Sigmoid colon (tissue), 7 donors: Measurements from ENCODE around the gene AP1M2. TPM values are rescaled to one million over a fixed set of nuclear protein-coding genes. Genes with fewer than 3 reads are reported as not detected.
A peak's percentile ranks its signal among the peaks of the same experiment; 100 is the strongest.
"Not testable (repeated sequence)": the region's sequence is repeated elsewhere in the genome, so short reads cannot be mapped to it uniquely, and the experiment has no call there.

ENCODE experiments used
- DNase-seq: peaks from one replicate; pipeline ENCODE4 v3.0.0-alpha.2; 2019
- H3K27ac ChIP-seq, 4 donors: fragments of 200-600 bp; sonication (generic); one replicate each; pipeline ENCODE4 v1.5.1; 2016 to 2019; ENCODE audit warnings: mild to moderate bottlenecking in 1 of 4
- H3K27me3 ChIP-seq, 3 donors: fragments of 200-600 bp; sonication (generic); one replicate each; pipeline ENCODE4 v1.5.1; 2019; ENCODE audit warnings: mild to moderate bottlenecking in 1 of 3
- H3K36me3 ChIP-seq, 4 donors: fragments of 200-600 bp; sonication (generic); one replicate each; pipeline ENCODE4 v1.5.1; 2016 to 2019
- H3K4me1 ChIP-seq, 4 donors: fragments of 200-600 bp; sonication (generic); one replicate each; pipeline ENCODE4 v1.5.1; 2017 to 2019
- H3K4me3 ChIP-seq, 4 donors: fragments of 200-600 bp; sonication (generic); one replicate each; pipeline ENCODE4 v1.5.1; 2017 to 2019; ENCODE audit warnings: mild to moderate bottlenecking in 2 of 4, moderate library complexity in 1 of 4
- H3K9me3 ChIP-seq, 4 donors: fragments of 200-600 bp in 3 of 4; sonication (generic) in 3 of 4; one replicate each; pipeline versions ENCODE4 v1.5.1 to v1.6.1; 2013 to 2019
- CTCF ChIP-seq, 4 experiments: fragments of 450-650 bp in 3 of 4; fragments of 200-600 bp in 1 of 4; IDR thresholded peaks; one replicate each; pipeline ENCODE4 v1.5.1; 2016 to 2019; ENCODE audit warnings: antibody characterized with exemption in 4 of 4, mild to moderate bottlenecking in 3 of 4, moderate library complexity in 2 of 4
- EP300 ChIP-seq, 4 donors: sonication (generic); formaldehyde crosslinking; IDR thresholded peaks; one replicate each; pipeline ENCODE4 v1.6.1; 2017; ENCODE audit warnings: antibody characterized with exemption in 4 of 4
- POLR2A ChIP-seq, 2 donors: fragments of 450-650 bp; IDR thresholded peaks; one replicate each; pipeline ENCODE4 v1.6.1; 2016; ENCODE audit warnings: antibody characterized with exemption in 2 of 2, mild to moderate bottlenecking in 2 of 2, moderate library complexity in 2 of 2
- POLR2AphosphoS5 ChIP-seq, 4 donors: sonication (generic); formaldehyde crosslinking; IDR thresholded peaks; one replicate each; pipeline ENCODE4 v1.6.1; 2017; ENCODE audit warnings: antibody characterized with exemption in 4 of 4
- WGBS, 2 donors: extraction: QIAGEN DNeasy Blood & Tissue Kit; methylation state at CpG; one replicate each; pipeline ENCODE4 v1.1.7; 2013; 5-methylcytosine and 5-hydroxymethylcytosine counted together
- intact Hi-C: fragments of 100-400 bp; cut with DNase I; formaldehyde crosslinking; loops from one replicate; pipeline ENCODE4 v1.15.1; 2023
- polyA plus RNA-seq, 3 donors: library from polyadenylated mRNA; stranded (reverse); fragments of 200-250 nt; gene quantifications; one replicate each; pipeline ENCODE4 v1.2.3, GENCODE V29; 2013
- total RNA-seq, 4 donors: library from RNA; depleted of rRNA; stranded (reverse); fragments of >200 nt; gene quantifications; one replicate each; pipeline ENCODE4 v1.1.0, GENCODE V29; 2016
- donor health status: healthy with polysubstance abuse.
- donor health status: Bipolar disorder and iron deficiency.
- donor health status: healthy.

The AP1M2 gene
- total and polyA plus RNA-seq, 7 donors: 1.1 to 178 (median 95.8) TPM; not detected in 2

DNA sequence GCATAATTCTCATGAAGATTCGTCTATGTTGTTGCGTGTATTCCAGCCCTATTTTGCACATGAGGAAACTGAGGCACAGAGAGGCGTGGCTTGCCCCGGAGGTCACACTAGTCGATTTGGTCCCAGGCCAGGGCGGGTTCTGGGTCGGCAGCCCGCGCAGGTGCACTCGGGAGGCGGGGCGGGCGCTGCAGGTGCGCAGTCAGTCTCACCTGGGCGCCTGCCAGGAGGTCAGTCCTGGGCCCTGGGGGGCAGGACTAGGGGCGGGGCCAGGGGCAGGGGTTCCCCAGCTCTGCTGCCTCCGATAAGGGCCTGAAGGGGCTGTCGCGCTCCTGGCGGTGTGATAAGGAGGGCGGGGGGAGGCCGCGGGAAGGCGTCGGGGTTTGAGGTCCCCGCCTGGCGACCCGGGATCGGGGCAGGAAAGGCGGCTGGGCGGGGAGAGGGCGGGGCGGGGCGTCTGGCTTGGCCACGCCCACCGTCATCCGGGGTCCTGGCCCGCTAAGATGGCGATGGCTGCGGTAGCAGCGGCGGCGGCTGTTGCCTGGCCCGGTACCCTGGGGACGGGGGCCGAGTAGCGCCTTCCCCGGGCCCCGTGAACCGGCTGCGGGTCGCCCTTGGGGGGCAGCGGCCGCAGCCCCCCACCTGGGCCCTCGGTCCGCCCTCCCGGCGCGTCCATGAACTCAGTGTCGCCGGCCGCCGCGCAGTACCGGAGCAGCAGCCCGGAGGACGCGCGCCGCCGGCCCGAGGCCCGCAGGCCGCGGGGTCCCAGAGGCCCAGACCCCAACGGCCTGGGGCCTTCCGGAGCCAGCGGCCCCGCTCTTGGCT lies 43.5 kb downstream of the AP1M2 start, which contains the start of gene ATG4D:
Gene ATG4D, plus strand, starts transcription at position 485 of the 822 bp plus-strand sequence. Its CDS starts 187 bp downstream, at position 672.
- Histone ChIP-seq H3K4me3 (peak within 1 kb of the TSS; percentile 74 to 97 (median 90)), H3K27me3 (no peaks in the 10 kb centered on the region), H3K4me1 (peaks cover 0 to 24% (median 21%) of the 10 kb centered on the region in 4 donors), H3K27ac (peak within 1 kb of the TSS; percentile 87 to 95 (median 88)), H3K9me3 (no peaks in the 10 kb centered on the region), H3K36me3 (peaks cover under 1 to 23% (median 8%) of the 10 kb centered on the region in 4 donors)
- 1% methylated on average over 79 of the region's 79 CpGs for WGBS, 2 donors
- intact Hi-C loops: loop anchor here (2.0 to 5.0 kb wide), 2 partner anchors 25 to 41 kb away; partner anchors contain the start of genes CDKN2D and KEAP1
- DNase-seq: peak; percentile 85
- TF ChIP-seq CTCF (IDR thresholded peaks at IDR 0.05) (no peak), EP300 (IDR thresholded peaks at IDR 0.05) (no peak), POLR2AphosphoS5 (IDR thresholded peaks at IDR 0.05) (peak; percentile 78 to 95 (median 90)), POLR2A (IDR thresholded peaks at IDR 0.05) (peak; percentile 50 to 70)

- peak overlapping the region; percentile 87 to 95 (median 88) for H3K27ac ChIP-seq
- WGBS, 2 donors: 47 to 57% methylated on average over 8 of the region's 8 CpGs
These were observed 44.1 kb downstream of the AP1M2 start for GRCh38 chr19:10543059-10543419.

DNA sequence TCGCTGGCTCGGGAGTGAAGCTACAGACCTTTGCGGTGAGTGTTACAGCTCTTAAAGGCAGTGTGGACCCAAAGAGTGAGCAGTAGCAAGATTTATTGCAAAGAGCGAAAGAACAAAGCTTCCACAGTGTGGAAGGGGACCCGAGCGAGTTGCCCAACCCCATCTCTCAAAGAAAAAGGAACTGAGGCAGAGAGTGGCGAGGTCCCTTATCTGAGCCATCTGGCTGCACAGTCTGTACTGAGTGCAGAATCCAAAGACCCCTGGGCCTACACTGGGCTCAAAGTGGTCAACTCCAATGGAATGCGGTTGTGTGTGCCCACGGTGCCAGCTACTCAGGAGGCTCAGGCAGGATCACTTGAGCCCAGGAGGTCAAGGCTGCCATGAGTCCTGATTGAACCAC lies 48.1 kb downstream of the AP1M2 start:
- H3K27me3 ChIP-seq, H3K36me3 ChIP-seq, intact Hi-C loops, H3K27ac ChIP-seq, DNase-seq, H3K4me3 ChIP-seq, H3K4me1 ChIP-seq, H3K9me3 ChIP-seq: not testable (repeated sequence)
- 51 to 74% methylated on average over 9 of the region's 9 CpGs for WGBS, 2 donors

More at GRCh38 chr19:10543059-10543419, 44.1 kb downstream of the AP1M2 start:
- H3K4me1 ChIP-seq: peaks cover 0 to 24% (median 21%) of the 10 kb centered on the region in 4 donors
- peaks cover 0 to 17% (median 6%) of the 10 kb centered on the region in 4 donors for H3K36me3 ChIP-seq
- peaks cover 0 to 4% (median 0%) of the 10 kb centered on the region in 3 donors for H3K27me3 ChIP-seq
- TF ChIP-seq EP300 (IDR thresholded peaks at IDR 0.05) (no peak), POLR2A (IDR thresholded peaks at IDR 0.05) (no peak), POLR2AphosphoS5 (IDR thresholded peaks at IDR 0.05) (no peak), CTCF (IDR thresholded peaks at IDR 0.05) (no peak)
- DNase-seq: no peak
- no peaks in the 10 kb centered on the region for H3K9me3 ChIP-seq
- intact Hi-C loops: loop anchor here (2.0 to 5.0 kb wide), 2 partner anchors 26 to 41 kb away; partner anchors contain the start of genes CDKN2D and KEAP1
- H3K4me3 ChIP-seq: peak overlapping the region; percentile 74 to 97 (median 90)

- TF ChIP-seq POLR2A (IDR thresholded peaks at IDR 0.05) (no peak), CTCF (IDR thresholded peaks at IDR 0.05) (no peak), POLR2AphosphoS5 (IDR thresholded peaks at IDR 0.05) (no peak), EP300 (IDR thresholded peaks at IDR 0.05) (no peak)
- Histone ChIP-seq H3K36me3 (no peaks in the 10 kb centered on the region), H3K27ac (no peak overlapping the region), H3K4me1 (peaks cover 0 to 4% (median 3%) of the 10 kb centered on the region in 4 donors), H3K4me3 (no peak overlapping the region), H3K9me3 (no peaks in the 10 kb centered on the region), H3K27me3 (peaks cover 0 to 7% (median 5%) of the 10 kb centered on the region in 3 donors)
- DNase-seq: no peak
- WGBS, 2 donors: 65 to 69% methylated on average over 20 of the region's 20 CpGs
- intact Hi-C loops: no loop called here
These were observed 48.7 kb downstream of the AP1M2 start for GRCh38 chr19:10538204-10538983.
